Psoas muscle (tissue), 8 donors: Measurements from ENCODE around the gene LPGAT1. TPM values are rescaled to one million over a fixed set of nuclear protein-coding genes. Genes with fewer than 3 reads are reported as not detected.

ENCODE experiments used
- ATAC-seq, 4 donors: fragments of 200-7000 bp; cut with Tn5 transposase; one replicate each; pipeline ENCODE4 v1.9.1; 2020; ENCODE audit warnings: moderate library complexity in 3 of 4, mild to moderate bottlenecking in 2 of 4
- DNase-seq, 2 donors: peaks; one replicate each; pipeline ENCODE4 v3.0.0-alpha.2; 2020
- H3K27ac ChIP-seq: fragments of 200-600 bp; one replicate; pipeline ENCODE4 v1.8.0; 2022
- H3K27me3 ChIP-seq, 3 donors: fragments of 200-600 bp in 1 of 3; one replicate each; pipeline versions ENCODE4 v1.6.1 to v1.8.0; 2013 to 2022; ENCODE audit warnings: low read length in 2 of 3, mild to moderate bottlenecking in 2 of 3, moderate library complexity in 1 of 3; ENCODE audit not compliant: insufficient read depth in 3 of 3
- H3K36me3 ChIP-seq, 2 donors: fragments of 200-600 bp in 1 of 2; one replicate each; pipeline versions ENCODE4 v1.6.1 to v1.8.0; 2013 to 2022; ENCODE audit warnings: low read depth in 1 of 2, mild to moderate bottlenecking in 1 of 2, moderate library complexity in 1 of 2; ENCODE audit not compliant: insufficient read depth in 1 of 2
- H3K4me1 ChIP-seq: fragments of 200-600 bp; one replicate; pipeline ENCODE4 v1.8.0; 2022
- H3K4me3 ChIP-seq: fragments of 200-600 bp; one replicate; pipeline ENCODE4 v1.8.0; 2022; ENCODE audit warnings: mild to moderate bottlenecking
- H3K9me3 ChIP-seq: fragments of 200-600 bp; one replicate; pipeline ENCODE4 v1.8.0; 2022
- CTCF ChIP-seq: fragments of 200-600 bp; IDR thresholded peaks from one replicate; pipeline ENCODE4 v1.8.0; 2022; ENCODE audit warnings: antibody characterized with exemption
- WGBS, 3 donors: extraction: QIAGEN DNeasy Blood & Tissue Kit; methylation state at CpG; one replicate each; pipeline versions ENCODE4 v1.1.6 to v1.1.7; 2013; 5-methylcytosine and 5-hydroxymethylcytosine counted together
- intact Hi-C, 2 donors: fragments of 100-400 bp; cut with DNase I; formaldehyde crosslinking; loops; one replicate each; pipeline versions ENCODE4 v1.11.0 to v1.14.2; 2022
- polyA plus RNA-seq, 3 donors: library from polyadenylated mRNA; stranded (reverse); fragments of 200-250 nt; gene quantifications; one replicate each; pipeline ENCODE4 v1.2.3, GENCODE V29; 2013
- total RNA-seq, 4 donors: library from RNA; stranded (reverse); fragmentation: NEBNext Ultra II Directional in 2 of 4; extraction: Animal tissue kit (Norgen Biotek cat#: 25700) in 2 of 4; gene quantifications; one replicate each; pipeline versions ENCODE4 v1.2.1 to v1.2.4, GENCODE V29; 2021 to 2023
- donor health status: healthy with polysubstance abuse.
- donor health status: DM: no; HTN: no; CAD: no; lungs with moderate emphysema.
- donor health status: Bipolar disorder and iron deficiency.
- donor health status: healthy.
- donor health status: DM: yes; HTN: yes; CAD: no.
- donor health status: DM: no; HTN: no; CAD: no.
- donor health status: DM: no; HTN: no; CAD: no.
- donor health status: DM: yes; HTN: yes; CAD: no.

Gene LPGAT1
- total and polyA plus RNA-seq, 7 donors: 6.2 to 26.2 (median 19.3) TPM

GRCh38 chr1:211748810-211749209, 81.8 kb downstream of the LPGAT1 start:
- no peak for TF ChIP-seq CTCF
- WGBS, 3 donors: 76 to 80% (median 79%) methylated on average over 3 of the region's 3 CpGs
- H3K4me1 ChIP-seq: no peaks in the 10 kb centered on the region
- no peaks in the 10 kb centered on the region for H3K27me3 ChIP-seq
- no peak overlapping the region for H3K27ac ChIP-seq
- DNase-seq (no peak), ATAC-seq (no peak)
- H3K36me3 ChIP-seq: peaks cover 7 to 52% of the 10 kb centered on the region in 2 donors
- intact Hi-C loops: no loop called here
- H3K9me3 ChIP-seq: no peaks in the 10 kb centered on the region
- H3K4me3 ChIP-seq: no peak overlapping the region

GRCh38 chr1:211742889-211743529, 87.6 kb downstream of the LPGAT1 start:
- DNase-seq (no peak), ATAC-seq (no peak)
- 66 to 75% (median 70%) methylated on average over 4 of the region's 4 CpGs for WGBS, 3 donors
- Histone ChIP-seq H3K36me3 (peaks cover 0 to 20% of the 10 kb centered on the region in 2 donors), H3K4me1 (no peaks in the 10 kb centered on the region), H3K27me3 (no peaks in the 10 kb centered on the region), H3K27ac (no peak overlapping the region), H3K9me3 (no peaks in the 10 kb centered on the region), H3K4me3 (no peak overlapping the region)
- TF ChIP-seq CTCF: no peak
- intact Hi-C loops: no loop called here

- TF ChIP-seq CTCF: no peak
- Histone ChIP-seq H3K9me3 (no peaks in the 10 kb centered on the region), H3K27me3 (no peaks in the 10 kb centered on the region), H3K36me3 (peaks cover 0 to 13% of the 10 kb centered on the region in 2 donors), H3K4me1 (no peaks in the 10 kb centered on the region), H3K27ac (no peak overlapping the region), H3K4me3 (no peak overlapping the region)
- ATAC-seq (no peak), DNase-seq (no peak)
- intact Hi-C loops: no loop called here
- WGBS, 3 donors: 79 to 88% (median 82%) methylated on average over 1 of the region's 1 CpG
These were observed 88.3 kb downstream of the LPGAT1 start for GRCh38 chr1:211742272-211742671.

GRCh38 chr1:211741788-211742187, 88.8 kb downstream of the LPGAT1 start:
- no peak overlapping the region for H3K27ac ChIP-seq
- H3K4me3 ChIP-seq: no peak overlapping the region
- ATAC-seq: no peak
- H3K27me3 ChIP-seq: no peaks in the 10 kb centered on the region
- H3K4me1 ChIP-seq: no peaks in the 10 kb centered on the region
- no peaks in the 10 kb centered on the region for H3K9me3 ChIP-seq
- peaks cover 0 to 8% of the 10 kb centered on the region in 2 donors for H3K36me3 ChIP-seq
- WGBS, 3 donors: 53 to 72% (median 60%) methylated on average over 3 of the region's 3 CpGs
- TF ChIP-seq CTCF: no peak
- intact Hi-C loops: no loop called here
- no peak for DNase-seq

- Histone ChIP-seq H3K36me3 (peaks cover 0 to 6% of the 10 kb centered on the region in 2 donors), H3K4me1 (no peaks in the 10 kb centered on the region), H3K27me3 (no peaks in the 10 kb centered on the region), H3K4me3 (no peak overlapping the region), H3K27ac (no peak overlapping the region), H3K9me3 (no peaks in the 10 kb centered on the region)
- no peak for DNase-seq
- 63 to 71% (median 69%) methylated on average over 9 of the region's 9 CpGs for WGBS, 3 donors
- no peak for TF ChIP-seq CTCF
- ATAC-seq: no peak
- intact Hi-C loops: no loop called here
These were observed 89.4 kb downstream of the LPGAT1 start for GRCh38 chr1:211741116-211741515.
